Gastrocnemius medialis (tissue), 4 donors: ENCODE data around the gene SYT1. TPM values are rescaled to one million over a fixed set of nuclear protein-coding genes. Genes with fewer than 3 reads are reported as not detected.

ENCODE experiments used
- ATAC-seq, 2 donors: fragments of 150-250 bp; one replicate each; pipeline ENCODE4 v1.9.1; 2016
- DNase-seq, 2 donors: peaks; one replicate each; pipeline ENCODE4 v3.0.0-alpha.2; 2019
- H3K27ac ChIP-seq, 4 donors: fragments of 200-600 bp; sonication (generic); 1 replicate in 1 of 4; 2 replicates in 3 of 4; pipeline ENCODE4 v1.5.1; 2016 to 2018; ENCODE audit warnings: mild to moderate bottlenecking in 2 of 4, moderate library complexity in 1 of 4
- H3K27me3 ChIP-seq, 3 donors: fragments of 200-600 bp; sonication (generic) in 2 of 3; 1 replicate in 1 of 3; 2 replicates in 2 of 3; pipeline versions ENCODE4 v1.5.1 to v1.6.0; 2016 to 2019; ENCODE audit warnings: mild to moderate bottlenecking in 1 of 3, moderate library complexity in 1 of 3
- H3K36me3 ChIP-seq, 2 donors: fragments of 200-600 bp; sonication (generic) in 1 of 2; one replicate each; pipeline ENCODE4 v1.5.1; 2017 to 2018
- H3K4me1 ChIP-seq, 2 donors: fragments of 200-600 bp; sonication (generic) in 1 of 2; one replicate each; pipeline ENCODE4 v1.5.1; 2016 to 2017; ENCODE audit warnings: mild to moderate bottlenecking in 2 of 2
- H3K4me3 ChIP-seq, 4 donors: fragments of 200-600 bp; sonication (generic) in 3 of 4; 1 replicate in 1 of 4; 2 replicates in 3 of 4; pipeline ENCODE4 v1.5.1; 2016 to 2019; ENCODE audit warnings: mild to moderate bottlenecking in 2 of 4
- H3K9me3 ChIP-seq, 3 donors: fragments of 200-600 bp; sonication (generic) in 2 of 3; 1 replicate in 1 of 3; 2 replicates in 2 of 3; pipeline ENCODE4 v1.5.1; 2016 to 2019
- POLR2A ChIP-seq, 2 donors: fragments of 450-650 bp; IDR thresholded peaks; one replicate each; pipeline ENCODE4 v1.6.1; 2017; ENCODE audit warnings: antibody characterized with exemption in 2 of 2, mild to moderate bottlenecking in 2 of 2, moderate library complexity in 2 of 2
- in situ Hi-C, 4 donors: fragments of 200-750 bp; cut with MboI; loops; one replicate each; pipeline versions ENCODE4 v1.15.0 to v1.8.0; 2017; ENCODE audit warnings: low sequenced_read_pairs in 4 of 4
- intact Hi-C: fragments of 100-400 bp; cut with DNase I; formaldehyde crosslinking; loops from one replicate; pipeline ENCODE4 v1.15.1; 2023; ENCODE audit warnings: low total_unique reads
- total RNA-seq, 4 donors: library from RNA; depleted of rRNA; stranded (reverse); fragments of >200 nt; gene quantifications; one replicate each; pipeline versions ENCODE4 v1.1.0 to v1.2.3, GENCODE V29; 2016
- TF ChIP-seq, protein P1 (sequence below), 5 experiments: fragments of 450-650 bp in 3 of 5; fragments of 200-600 bp in 2 of 5; sonication (generic) in 2 of 5; IDR thresholded peaks in 4 of 5; conservative IDR thresholded peaks in 1 of 5; 1 replicate in 4 of 5; 2 replicates in 1 of 5; pipeline ENCODE4 v1.5.1; 2016 to 2019; ENCODE audit warnings: antibody characterized with exemption in 5 of 5, mild to moderate bottlenecking in 3 of 5, moderate library complexity in 3 of 5

Gene SYT1
- total RNA-seq, 4 donors from 2014 or later, result 0.13 to 0.88 TPM; not detected in 2

DNA sequence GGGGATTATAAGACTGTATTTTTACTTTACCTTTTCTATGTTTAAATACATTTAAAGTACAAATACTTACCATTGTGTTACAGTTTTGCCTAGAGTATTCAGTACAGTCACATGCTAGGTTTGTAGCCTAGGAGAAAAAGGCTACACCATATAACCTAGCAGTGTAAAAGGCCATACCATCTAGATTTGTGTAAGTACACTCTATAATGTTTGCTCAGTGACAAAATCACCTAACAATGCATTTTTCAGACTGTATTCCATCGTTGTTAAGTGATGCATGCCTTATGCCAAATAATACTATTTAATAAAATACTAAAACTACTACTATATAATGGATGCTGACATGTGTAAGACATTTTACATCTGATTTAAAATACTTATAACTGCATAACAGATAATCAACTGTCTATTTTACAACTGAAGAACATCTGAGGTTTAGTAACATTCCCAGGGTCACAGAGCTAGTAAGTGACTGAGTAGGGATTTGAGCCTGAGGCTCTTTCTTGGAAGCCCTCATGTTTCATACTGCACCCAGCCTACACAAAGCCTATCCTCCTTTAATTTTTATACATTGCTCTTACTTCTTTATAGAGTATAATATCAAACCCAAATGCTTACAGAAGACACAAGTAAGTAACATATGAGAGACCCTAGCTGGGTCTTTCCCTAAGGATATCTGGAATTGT, 296.8 kb downstream of the SYT1 start:
- intact Hi-C loops (no loop called here), in situ Hi-C loops (no loop called here)
- H3K4me3 ChIP-seq, result no peak overlapping the region
- no peaks in the 10 kb centered on the region for H3K36me3 ChIP-seq
- DNase-seq (no peak), ATAC-seq (no peak)
- H3K27me3 ChIP-seq, result no peaks in the 10 kb centered on the region
- TF ChIP-seq, protein P1, sequence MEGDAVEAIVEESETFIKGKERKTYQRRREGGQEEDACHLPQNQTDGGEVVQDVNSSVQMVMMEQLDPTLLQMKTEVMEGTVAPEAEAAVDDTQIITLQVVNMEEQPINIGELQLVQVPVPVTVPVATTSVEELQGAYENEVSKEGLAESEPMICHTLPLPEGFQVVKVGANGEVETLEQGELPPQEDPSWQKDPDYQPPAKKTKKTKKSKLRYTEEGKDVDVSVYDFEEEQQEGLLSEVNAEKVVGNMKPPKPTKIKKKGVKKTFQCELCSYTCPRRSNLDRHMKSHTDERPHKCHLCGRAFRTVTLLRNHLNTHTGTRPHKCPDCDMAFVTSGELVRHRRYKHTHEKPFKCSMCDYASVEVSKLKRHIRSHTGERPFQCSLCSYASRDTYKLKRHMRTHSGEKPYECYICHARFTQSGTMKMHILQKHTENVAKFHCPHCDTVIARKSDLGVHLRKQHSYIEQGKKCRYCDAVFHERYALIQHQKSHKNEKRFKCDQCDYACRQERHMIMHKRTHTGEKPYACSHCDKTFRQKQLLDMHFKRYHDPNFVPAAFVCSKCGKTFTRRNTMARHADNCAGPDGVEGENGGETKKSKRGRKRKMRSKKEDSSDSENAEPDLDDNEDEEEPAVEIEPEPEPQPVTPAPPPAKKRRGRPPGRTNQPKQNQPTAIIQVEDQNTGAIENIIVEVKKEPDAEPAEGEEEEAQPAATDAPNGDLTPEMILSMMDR (IDR thresholded peaks at IDR 0.05 in 4 of 5, conservative IDR thresholded peaks at IDR 0.05 in 1 of 5), result no peak
- no peak for TF ChIP-seq POLR2A (IDR thresholded peaks at IDR 0.05)
- H3K9me3 ChIP-seq, result no peaks in the 10 kb centered on the region
- H3K27ac ChIP-seq, result no peak overlapping the region
- no peaks in the 10 kb centered on the region for H3K4me1 ChIP-seq

DNA sequence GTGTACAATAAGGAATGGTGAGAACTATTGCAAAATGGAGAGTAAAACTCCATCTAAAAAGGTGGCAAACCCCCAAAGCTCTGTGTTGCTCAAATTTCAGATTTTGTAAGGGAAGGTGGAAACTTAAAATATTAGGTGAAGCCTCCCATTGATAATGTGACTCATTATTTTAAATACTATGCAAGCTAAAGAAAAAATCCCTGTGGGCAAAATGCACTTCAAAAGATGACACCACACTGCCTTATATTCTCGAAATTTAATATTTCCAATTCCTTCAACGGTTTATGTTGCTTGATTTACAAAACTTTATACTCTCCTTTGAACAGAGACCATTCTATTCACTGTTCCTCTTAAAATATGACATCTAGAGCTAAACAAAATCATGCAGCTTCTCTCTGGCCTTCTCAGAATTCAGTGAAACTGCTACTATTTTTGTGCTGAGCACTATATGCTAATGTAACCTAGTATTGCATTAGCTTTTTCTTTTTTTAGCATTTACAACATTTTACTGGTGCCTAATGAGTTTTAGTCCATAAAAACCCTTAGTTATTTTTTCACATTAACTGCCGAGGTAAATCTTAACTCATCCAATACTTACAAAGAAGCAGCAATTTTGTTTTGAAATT, 297.7 kb downstream of the SYT1 start:
- no peaks in the 10 kb centered on the region for H3K27me3 ChIP-seq
- in situ Hi-C loops, result no loop called here
- intact Hi-C loops, result no loop called here
- H3K36me3 ChIP-seq, result no peaks in the 10 kb centered on the region
- H3K4me1 ChIP-seq, result no peaks in the 10 kb centered on the region
- no peaks in the 10 kb centered on the region for H3K9me3 ChIP-seq
- no peak for DNase-seq
- H3K4me3 ChIP-seq, result no peak overlapping the region
- no peak overlapping the region for H3K27ac ChIP-seq
- no peak for TF ChIP-seq POLR2A (IDR thresholded peaks at IDR 0.05)
- no peak for ATAC-seq

DNA sequence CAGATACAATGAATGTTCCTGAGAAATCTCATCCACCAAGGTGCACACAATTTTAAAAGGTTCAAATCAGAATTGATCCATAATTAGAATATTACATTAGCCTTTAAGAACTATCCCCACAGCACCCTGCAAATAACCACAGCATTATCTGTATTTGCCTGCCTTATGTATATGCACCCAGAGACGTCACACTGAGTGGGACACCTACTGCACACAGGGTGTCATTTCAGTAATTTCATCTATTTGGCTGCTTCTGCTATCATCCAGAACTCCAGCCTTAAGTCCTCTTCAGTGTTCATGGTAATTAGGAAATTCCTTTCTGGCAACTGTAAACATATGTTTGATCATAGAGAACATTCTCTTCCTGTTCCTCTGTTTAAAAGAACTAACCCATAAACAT, 298.4 kb downstream of the SYT1 start:
- in situ Hi-C loops, result no loop called here
- TF ChIP-seq POLR2A (IDR thresholded peaks at IDR 0.05), result no peak
- Histone ChIP-seq H3K27ac (no peak overlapping the region), H3K4me1 (no peaks in the 10 kb centered on the region), H3K4me3 (no peak overlapping the region), H3K36me3 (no peaks in the 10 kb centered on the region), H3K9me3 (no peaks in the 10 kb centered on the region), H3K27me3 (no peaks in the 10 kb centered on the region)
- intact Hi-C loops, result no loop called here
- DNase-seq, result no peak
- ATAC-seq, result no peak

DNA sequence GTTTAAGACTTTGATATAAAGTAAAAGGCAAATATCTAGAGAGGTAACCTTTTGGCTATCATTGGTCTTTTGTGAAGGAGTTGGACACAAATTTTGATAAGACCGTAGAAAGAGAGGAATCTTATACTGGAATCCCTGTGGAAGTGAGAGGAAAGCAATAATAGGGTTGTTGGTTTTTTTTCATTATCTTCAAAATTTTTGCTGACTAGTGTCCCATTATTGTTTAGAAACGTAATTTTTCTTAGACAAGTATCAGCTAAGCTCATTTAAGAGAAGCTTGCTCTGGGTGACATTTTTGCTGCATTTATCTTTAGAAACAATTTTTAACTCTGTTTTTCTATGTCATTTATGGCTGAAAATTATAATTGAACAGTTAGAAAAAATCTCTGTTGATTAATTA, 300.3 kb downstream of the SYT1 start:
- DNase-seq (no peak), ATAC-seq (no peak)
- intact Hi-C loops (no loop called here), in situ Hi-C loops (no loop called here)
- Histone ChIP-seq H3K27me3 (no peaks in the 10 kb centered on the region), H3K27ac (no peak overlapping the region), H3K9me3 (no peaks in the 10 kb centered on the region), H3K4me1 (no peaks in the 10 kb centered on the region), H3K4me3 (no peak overlapping the region), H3K36me3 (no peaks in the 10 kb centered on the region)
- no peak for TF ChIP-seq POLR2A (IDR thresholded peaks at IDR 0.05)
- TF ChIP-seq, protein P1 (IDR thresholded peaks at IDR 0.05 in 4 of 5, conservative IDR thresholded peaks at IDR 0.05 in 1 of 5), result no peak

DNA sequence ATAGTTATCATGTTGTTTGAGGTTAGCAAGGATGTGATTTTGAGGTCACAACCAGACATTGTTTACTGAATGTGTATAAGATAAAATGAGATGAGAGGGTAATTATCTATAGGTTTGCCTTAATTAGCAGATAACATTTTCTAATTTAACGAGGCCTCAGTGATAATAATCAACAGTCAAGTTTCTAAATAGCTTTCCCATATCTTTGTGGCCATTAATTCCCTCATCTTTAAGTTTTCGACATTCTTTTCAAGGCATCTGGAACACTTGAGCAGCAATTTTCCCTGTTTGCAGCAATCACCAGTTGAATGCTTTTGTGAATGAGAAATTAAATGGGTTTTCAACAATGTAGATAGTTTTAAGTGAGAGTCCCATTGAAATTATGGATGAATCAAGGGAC, 304.1 kb downstream of the SYT1 start:
- TF ChIP-seq, protein P1 (IDR thresholded peaks at IDR 0.05 in 4 of 5, conservative IDR thresholded peaks at IDR 0.05 in 1 of 5), result no peak
- TF ChIP-seq POLR2A (IDR thresholded peaks at IDR 0.05), result no peak
- intact Hi-C loops, result no loop called here
- in situ Hi-C loops, result no loop called here

More for the DNA sequence above, 304.1 kb downstream of the SYT1 start:
- Histone ChIP-seq H3K9me3 (no peaks in the 10 kb centered on the region), H3K36me3 (no peaks in the 10 kb centered on the region), H3K4me1 (no peaks in the 10 kb centered on the region), H3K4me3 (no peak overlapping the region), H3K27me3 (no peaks in the 10 kb centered on the region), H3K27ac (no peak overlapping the region)
- no peak for DNase-seq
- no peak for ATAC-seq
